ENCODE data around the gene FOXJ3.
A peak's percentile ranks its signal among the peaks of the same experiment; 100 is the strongest.

The FOXJ3 gene

GRCh38 chr1:42171679-42172266 lies 163.3 kb downstream of the FOXJ3 start:
- TF ChIP-seq, protein P1, sequence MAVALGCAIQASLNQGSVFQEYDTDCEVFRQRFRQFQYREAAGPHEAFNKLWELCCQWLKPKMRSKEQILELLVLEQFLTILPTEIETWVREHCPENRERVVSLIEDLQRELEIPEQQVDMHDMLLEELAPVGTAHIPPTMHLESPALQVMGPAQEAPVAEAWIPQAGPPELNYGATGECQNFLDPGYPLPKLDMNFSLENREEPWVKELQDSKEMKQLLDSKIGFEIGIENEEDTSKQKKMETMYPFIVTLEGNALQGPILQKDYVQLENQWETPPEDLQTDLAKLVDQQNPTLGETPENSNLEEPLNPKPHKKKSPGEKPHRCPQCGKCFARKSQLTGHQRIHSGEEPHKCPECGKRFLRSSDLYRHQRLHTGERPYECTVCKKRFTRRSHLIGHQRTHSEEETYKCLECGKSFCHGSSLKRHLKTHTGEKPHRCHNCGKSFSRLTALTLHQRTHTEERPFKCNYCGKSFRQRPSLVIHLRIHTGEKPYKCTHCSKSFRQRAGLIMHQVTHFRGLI (tag by site-specific recombination; IDR thresholded peaks at IDR 0.05): no peak
- TF ChIP-seq, protein P2, sequence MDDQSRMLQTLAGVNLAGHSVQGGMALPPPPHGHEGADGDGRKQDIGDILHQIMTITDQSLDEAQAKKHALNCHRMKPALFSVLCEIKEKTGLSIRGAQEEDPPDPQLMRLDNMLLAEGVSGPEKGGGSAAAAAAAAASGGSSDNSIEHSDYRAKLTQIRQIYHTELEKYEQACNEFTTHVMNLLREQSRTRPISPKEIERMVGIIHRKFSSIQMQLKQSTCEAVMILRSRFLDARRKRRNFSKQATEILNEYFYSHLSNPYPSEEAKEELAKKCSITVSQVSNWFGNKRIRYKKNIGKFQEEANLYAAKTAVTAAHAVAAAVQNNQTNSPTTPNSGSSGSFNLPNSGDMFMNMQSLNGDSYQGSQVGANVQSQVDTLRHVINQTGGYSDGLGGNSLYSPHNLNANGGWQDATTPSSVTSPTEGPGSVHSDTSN (CRISPR knock-in tag; IDR thresholded peaks at IDR 0.05): no peak
- TF ChIP-seq, protein P3, sequence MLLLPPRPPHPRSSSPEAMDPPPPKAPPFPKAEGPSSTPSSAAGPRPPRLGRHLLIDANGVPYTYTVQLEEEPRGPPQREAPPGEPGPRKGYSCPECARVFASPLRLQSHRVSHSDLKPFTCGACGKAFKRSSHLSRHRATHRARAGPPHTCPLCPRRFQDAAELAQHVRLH (tag by site-specific recombination; IDR thresholded peaks at IDR 0.05): 0 out of 2 replicates have a peak, but pooled peaks have one; percentile 12
- TF ChIP-seq, protein P4, sequence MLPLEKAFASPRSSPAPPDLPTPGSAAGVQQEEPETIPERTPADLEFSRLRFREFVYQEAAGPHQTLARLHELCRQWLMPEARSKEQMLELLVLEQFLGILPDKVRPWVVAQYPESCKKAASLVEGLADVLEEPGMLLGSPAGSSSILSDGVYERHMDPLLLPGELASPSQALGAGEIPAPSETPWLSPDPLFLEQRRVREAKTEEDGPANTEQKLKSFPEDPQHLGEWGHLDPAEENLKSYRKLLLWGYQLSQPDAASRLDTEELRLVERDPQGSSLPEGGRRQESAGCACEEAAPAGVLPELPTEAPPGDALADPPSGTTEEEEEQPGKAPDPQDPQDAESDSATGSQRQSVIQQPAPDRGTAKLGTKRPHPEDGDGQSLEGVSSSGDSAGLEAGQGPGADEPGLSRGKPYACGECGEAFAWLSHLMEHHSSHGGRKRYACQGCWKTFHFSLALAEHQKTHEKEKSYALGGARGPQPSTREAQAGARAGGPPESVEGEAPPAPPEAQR (tag by site-specific recombination; IDR thresholded peaks at IDR 0.05): no peak
- TF ChIP-seq KLF7 (tag by site-specific recombination; IDR thresholded peaks at IDR 0.05; ENCODE audit: borderline replicate concordance): no peak
- peak; percentile 88 for TF ChIP-seq ZNF146 (tag by site-specific recombination; IDR thresholded peaks at IDR 0.05)
- TF ChIP-seq, protein P5, sequence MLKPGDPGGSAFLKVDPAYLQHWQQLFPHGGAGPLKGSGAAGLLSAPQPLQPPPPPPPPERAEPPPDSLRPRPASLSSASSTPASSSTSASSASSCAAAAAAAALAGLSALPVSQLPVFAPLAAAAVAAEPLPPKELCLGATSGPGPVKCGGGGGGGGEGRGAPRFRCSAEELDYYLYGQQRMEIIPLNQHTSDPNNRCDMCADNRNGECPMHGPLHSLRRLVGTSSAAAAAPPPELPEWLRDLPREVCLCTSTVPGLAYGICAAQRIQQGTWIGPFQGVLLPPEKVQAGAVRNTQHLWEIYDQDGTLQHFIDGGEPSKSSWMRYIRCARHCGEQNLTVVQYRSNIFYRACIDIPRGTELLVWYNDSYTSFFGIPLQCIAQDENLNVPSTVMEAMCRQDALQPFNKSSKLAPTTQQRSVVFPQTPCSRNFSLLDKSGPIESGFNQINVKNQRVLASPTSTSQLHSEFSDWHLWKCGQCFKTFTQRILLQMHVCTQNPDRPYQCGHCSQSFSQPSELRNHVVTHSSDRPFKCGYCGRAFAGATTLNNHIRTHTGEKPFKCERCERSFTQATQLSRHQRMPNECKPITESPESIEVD (tag by site-specific recombination; IDR thresholded peaks at IDR 0.05): no peak
- TF ChIP-seq, protein P6, sequence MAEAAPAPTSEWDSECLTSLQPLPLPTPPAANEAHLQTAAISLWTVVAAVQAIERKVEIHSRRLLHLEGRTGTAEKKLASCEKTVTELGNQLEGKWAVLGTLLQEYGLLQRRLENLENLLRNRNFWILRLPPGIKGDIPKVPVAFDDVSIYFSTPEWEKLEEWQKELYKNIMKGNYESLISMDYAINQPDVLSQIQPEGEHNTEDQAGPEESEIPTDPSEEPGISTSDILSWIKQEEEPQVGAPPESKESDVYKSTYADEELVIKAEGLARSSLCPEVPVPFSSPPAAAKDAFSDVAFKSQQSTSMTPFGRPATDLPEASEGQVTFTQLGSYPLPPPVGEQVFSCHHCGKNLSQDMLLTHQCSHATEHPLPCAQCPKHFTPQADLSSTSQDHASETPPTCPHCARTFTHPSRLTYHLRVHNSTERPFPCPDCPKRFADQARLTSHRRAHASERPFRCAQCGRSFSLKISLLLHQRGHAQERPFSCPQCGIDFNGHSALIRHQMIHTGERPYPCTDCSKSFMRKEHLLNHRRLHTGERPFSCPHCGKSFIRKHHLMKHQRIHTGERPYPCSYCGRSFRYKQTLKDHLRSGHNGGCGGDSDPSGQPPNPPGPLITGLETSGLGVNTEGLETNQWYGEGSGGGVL (tag by site-specific recombination; IDR thresholded peaks at IDR 0.05): no peak
- TF ChIP-seq GFI1B (tag by site-specific recombination; IDR thresholded peaks at IDR 0.05): no peak
- no peak for TF ChIP-seq ZNF777 (tag by site-specific recombination; IDR thresholded peaks at IDR 0.05; ENCODE audit: borderline replicate concordance)
- Histone ChIP-seq H3K4me3 (ENCODE audit: low read depth, low read length) (no peak overlapping the region), H3K4me1 (ENCODE audit: control insufficient read depth, insufficient read depth, low read length) (no peaks in the 10 kb centered on the region), H3K36me3 (ENCODE audit: control insufficient read depth in 2 of 2, insufficient read depth in 1 of 2, low read length in 2 of 2) (no peaks in the 10 kb centered on the region), H3K27ac (ENCODE audit: extremely low read depth, low read depth, low read length) (no peak overlapping the region), H3K9me3 (ENCODE audit: control insufficient read depth, insufficient read depth, low read depth, low read length) (no peaks in the 10 kb centered on the region)
- ChIA-PET CTCF (interaction anchor here (0.6 to 4.3 kb wide), 9 partner anchors 8 to 656 kb away, joined by 3 to 32 read pairs (median 8); partner anchors contain the start of gene GUCA2A), POLR2A (interaction anchor here (0.6 kb wide), 1 partner anchor 805 kb away, joined by 10 read pairs; no protein-coding TSS in a partner anchor)

DNA sequence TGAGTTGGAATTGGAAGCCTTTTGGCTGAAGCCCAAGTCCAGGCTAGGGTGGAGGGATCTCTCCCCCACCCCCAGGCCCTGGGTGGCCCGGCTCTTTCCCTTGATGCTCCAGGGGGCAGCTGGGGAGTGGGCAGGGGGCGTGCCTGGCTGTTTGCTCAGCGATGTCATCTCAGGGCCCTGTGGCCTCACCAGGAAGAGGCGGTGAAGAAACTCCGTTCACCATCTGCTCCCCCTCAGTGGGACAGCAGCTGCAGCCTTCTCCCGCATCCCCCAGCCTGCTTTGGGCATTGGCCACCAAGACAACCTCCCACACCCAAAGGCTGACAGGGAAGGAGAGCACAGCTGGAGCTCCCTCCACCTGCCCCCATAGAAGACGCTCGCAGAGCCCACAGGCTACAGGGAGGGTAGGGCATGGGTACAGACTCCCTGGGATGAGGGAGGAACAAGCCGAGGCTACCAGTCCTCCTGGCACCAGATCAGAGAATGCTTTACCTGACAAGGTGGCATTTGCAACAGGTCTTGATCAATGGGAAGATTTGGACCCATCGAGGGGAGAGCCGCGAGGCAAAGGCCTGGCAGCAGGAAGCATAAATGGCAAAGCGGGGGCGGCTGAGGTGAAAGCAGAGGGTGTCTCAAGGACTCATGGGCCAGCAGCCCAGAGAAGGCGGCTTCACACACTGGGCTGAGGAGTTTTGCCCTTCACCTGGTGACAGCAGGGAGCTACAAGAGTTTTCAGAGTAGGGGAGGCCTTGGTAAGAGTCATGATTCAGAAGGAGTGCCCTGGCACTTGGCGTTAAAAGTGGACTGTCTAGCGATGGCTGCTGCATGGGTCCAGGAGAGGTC lies 164.0 kb downstream of the FOXJ3 start:
- CTCF ChIA-PET: interaction anchor here (0.5 to 4.3 kb wide), 9 partner anchors 11 to 914 kb away, joined by 3 to 32 read pairs (median 5); no protein-coding TSS in a partner anchor
- H3K4me1 ChIP-seq (ENCODE audit: control insufficient read depth, insufficient read depth, low read length): peaks cover 2% of the 10 kb centered on the region; the same call in 1 of the 2 replicates
- no peaks in the 10 kb centered on the region for H3K36me3 ChIP-seq (ENCODE audit: control insufficient read depth in 2 of 2, insufficient read depth in 1 of 2, low read length in 2 of 2)
- H3K4me3 ChIP-seq (ENCODE audit: low read depth, low read length): no peak overlapping the region
- peak; percentile 95 for TF ChIP-seq EGR2 (tag by site-specific recombination; IDR thresholded peaks at IDR 0.05; ENCODE audit: low read depth)
- peak; percentile 95 for TF ChIP-seq ZFHX2 (tag by site-specific recombination; conservative IDR thresholded peaks at IDR 0.05)
- TF ChIP-seq, protein P6 (tag by site-specific recombination; IDR thresholded peaks at IDR 0.05): peak; percentile 56; the same call in 1 of the 2 replicates
- peak; percentile 99 for TF ChIP-seq GLIS1 (tag by site-specific recombination; IDR thresholded peaks at IDR 0.05)
- 0 out of 2 replicates have a peak, but pooled peaks have one; percentile 48 for TF ChIP-seq GLIS2 (tag by site-specific recombination; IDR thresholded peaks at IDR 0.05)
- no peak for TF ChIP-seq KLF1 (tag by site-specific recombination; IDR thresholded peaks at IDR 0.05)
- TF ChIP-seq ZIC2 (tag by site-specific recombination; IDR thresholded peaks at IDR 0.05): peak; percentile 91
- TF ChIP-seq ZNF335 (tag by site-specific recombination; conservative IDR thresholded peaks at IDR 0.05): no peak
- TF ChIP-seq KLF9 (tag by site-specific recombination; IDR thresholded peaks at IDR 0.05; ENCODE audit: low read depth): 0 out of 2 replicates have a peak, but pooled peaks have one; percentile 25
- TF ChIP-seq ZNF341 (tag by site-specific recombination; IDR thresholded peaks at IDR 0.05; ENCODE audit: low read depth): peak; percentile 58
- no peaks in the 10 kb centered on the region for H3K9me3 ChIP-seq (ENCODE audit: control insufficient read depth, insufficient read depth, low read depth, low read length)
- POLR2A ChIA-PET: interaction anchor here (0.6 kb wide), 1 partner anchor 805 kb away, joined by 10 read pairs; no protein-coding TSS in a partner anchor
- H3K27ac ChIP-seq (ENCODE audit: extremely low read depth, low read depth, low read length): no peak overlapping the region

Data from HEK293 (cell line).